Right kidney (tissue), 1 donor: ENCODE measurements around the gene BLOC1S3.

Experiments used
- DNase-seq: peaks from one replicate; pipeline ENCODE4 v3.0.0-alpha.2; 2016

Gene BLOC1S3

DNA sequence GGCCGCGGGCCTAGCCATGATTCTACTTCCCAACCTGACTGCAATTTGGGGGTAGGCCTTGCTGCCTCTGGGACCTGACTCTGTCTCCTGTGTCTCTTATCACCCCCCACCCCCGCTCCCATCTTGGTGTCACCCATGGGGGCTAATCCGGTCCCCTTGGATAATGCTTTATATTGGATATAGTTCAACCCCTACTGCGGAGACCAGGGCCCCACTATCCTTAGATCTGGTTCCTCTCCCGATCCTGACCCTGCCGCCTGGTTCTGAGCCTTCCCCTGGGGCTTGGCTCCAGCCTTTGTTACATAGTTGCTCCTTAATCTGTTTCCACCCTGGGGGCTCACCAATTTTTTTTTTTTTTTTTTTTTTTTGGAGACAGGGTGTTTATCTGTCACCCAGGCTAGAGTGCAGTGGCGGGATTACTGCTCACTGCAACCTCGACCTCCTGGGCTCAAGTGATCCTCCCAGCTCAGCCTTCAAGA is 1.3 kb downstream of the BLOC1S3 start:
- DNase-seq: no peak

- no peak for DNase-seq
Observed at GRCh38 chr19:45180936-45181335, 2.4 kb downstream of the BLOC1S3 start.

DNA sequence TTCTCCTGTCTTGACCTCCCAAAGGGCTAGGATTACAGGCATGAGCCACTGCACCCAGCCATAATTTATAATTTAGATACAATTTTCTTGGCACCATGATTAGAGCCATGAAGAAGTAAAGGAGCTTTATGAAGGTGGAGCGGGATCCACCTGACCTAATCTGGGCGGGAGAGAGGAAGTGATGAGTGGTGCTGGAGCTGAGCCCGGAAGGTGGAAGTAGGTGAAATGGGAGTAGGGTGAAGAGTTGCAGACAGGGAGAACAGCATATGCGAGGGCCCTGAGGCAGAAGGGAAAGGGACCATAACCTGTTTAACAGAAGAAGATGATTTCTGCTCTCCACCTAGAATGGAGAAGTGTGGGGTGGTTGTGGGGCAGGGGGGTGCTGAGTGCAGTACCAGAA is 4.2 kb downstream of the BLOC1S3 start:
- no peak for DNase-seq

DNA sequence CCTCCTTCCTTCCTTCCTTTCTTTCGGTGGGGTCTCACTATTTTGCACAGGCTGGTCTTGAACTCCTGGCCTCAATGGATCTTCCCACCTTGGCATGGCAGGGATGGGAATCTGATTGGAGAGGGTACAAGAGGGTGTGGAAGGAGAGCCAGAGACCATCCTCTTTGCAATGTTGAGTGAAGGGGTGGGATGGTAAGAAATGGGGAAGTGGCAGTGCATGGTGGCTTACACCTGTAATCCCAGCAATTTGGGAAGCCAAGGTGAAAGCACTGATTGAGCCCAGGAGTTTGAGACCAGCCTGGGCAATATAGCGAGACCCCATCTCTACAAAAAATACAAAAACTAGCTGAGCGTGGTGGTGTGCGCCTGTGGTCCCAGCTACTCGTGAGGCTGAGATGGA is 5.5 kb downstream of the BLOC1S3 start:
- no peak for DNase-seq

DNA sequence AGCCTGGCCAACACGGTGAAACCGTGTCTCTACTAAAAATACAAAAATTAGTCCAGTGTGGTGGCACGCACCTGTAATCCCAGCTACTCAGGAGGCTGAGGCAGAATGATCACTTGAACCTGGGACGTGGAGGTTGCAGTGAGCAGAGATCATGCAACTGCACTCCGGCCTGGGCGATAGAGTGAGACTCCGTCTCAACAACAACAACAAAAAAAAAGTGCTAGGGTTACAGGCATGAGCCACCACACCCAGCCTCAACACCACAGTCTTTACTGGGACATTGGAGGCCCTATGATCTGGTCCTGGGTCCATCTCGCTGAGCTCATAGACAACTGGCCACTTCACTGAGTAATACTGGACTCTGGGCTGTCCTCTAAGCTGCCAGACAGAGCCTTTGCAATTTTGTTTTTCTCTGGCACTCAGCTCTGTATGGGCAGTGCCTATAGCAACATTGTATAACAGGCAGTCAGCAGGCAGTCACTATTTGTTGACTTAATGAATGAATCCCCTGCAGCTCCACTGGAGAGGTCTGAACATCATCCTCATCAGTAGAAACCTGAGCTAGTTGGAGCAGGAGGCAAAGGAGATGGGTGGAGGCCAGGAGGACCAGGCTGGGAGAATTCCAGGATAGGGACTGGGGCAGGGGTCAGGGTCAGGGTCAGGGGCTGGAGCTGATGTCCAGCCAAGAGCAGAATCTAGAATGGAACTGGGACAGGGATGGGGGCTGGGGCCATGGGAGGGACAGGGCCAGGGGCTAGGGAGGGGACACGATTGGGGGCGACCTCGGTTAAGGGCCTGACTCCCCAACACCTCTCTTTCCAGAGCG is 8.1 kb downstream of the BLOC1S3 start:
- DNase-seq: no peak

DNA sequence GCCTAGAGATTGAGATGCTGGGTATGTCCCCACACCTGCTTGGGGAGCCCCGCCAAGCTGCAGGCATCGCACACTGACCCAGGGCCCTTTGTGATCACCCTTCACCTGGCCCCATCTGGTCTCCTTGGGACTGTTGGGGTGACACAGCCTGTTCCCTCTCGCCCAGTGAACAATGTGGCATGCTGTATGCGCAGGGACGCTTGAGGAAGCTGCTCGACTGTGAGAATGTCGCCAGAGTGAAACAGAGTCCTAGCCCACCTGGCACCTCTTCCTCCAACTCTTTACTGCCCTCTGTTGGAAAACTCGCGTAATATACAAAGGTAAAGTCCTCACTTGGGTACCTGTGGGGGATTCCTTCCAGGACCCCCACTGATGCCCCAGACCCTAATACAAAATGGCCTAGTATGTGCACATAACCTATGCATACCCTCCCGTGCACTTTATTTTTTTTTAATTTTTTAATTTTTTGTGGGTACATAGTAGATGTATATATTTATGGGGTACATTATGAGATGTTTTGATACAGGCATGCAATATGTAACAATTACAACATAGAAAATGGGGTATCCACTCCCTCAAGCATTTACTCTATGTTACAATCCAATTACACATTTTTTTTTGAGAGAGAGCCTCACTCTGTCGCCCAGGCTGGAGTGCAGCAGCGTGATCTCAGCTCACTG is 9.0 kb downstream of the BLOC1S3 start:
- no peak for DNase-seq

DNA sequence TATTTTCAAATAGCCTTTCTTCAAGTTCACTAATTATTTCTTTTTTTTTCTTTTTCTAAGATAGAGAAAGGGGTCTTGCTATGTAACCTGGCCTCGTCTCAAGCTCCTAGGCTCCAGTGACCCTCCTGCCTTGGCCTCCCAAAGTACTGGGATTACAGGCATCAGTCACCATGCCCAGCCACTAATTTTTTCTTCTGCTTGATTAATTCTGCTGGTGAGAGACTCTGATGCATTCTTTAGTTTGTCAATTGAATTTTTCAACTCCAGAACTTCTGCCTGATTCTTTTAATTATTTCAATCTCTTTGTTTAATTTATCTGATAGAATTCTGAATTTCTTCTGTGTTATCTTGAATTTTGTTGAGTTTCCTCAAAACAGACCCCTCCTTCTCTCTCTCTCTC is 11.4 kb downstream of the BLOC1S3 start:
- no peak for DNase-seq

GRCh38 chr19:45191375-45191774 is 12.8 kb downstream of the BLOC1S3 start:
- no peak for DNase-seq

GRCh38 chr19:45195764-45196163 is 17.2 kb downstream of the BLOC1S3 start:
- DNase-seq: no peak

DNA sequence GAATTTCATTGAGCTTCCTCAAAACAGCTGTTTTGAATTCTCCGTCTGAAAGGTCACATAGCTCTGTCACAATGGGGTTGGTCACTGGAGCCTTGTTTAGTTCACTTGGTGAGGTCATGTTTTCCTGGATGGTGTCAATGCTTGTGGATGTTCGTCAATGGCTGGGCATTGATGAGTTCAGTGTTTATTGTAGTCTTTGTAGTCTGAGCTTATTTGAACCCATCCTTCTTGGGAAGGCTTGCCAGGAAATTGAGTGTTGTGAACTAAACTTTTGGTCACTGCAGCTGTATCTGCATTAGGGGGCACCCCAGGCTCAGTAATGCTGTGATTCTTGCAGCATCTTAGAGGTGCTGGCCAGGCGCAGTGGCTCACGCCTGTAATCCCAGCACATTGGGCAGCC is 22.0 kb downstream of the BLOC1S3 start:
- no peak for DNase-seq

DNA sequence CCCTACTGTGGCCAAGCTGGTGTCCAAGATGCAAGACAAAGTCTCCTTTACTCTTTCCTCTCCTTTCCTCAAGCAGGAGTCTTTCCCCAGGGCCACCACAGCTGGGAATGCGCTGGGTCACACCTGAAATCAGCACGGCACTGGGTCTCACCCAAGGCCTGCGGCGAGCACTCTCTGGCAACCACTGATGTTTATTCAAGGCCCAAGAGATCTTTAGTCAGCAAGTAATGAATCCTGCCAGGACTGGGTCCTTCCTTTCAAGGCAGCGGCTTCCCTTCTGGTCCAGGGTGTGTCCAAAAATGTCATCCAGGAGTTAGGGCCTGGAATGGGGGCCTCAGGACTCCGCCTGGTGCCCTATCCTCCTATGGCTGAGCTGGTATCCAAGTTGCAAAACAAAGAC is 24.1 kb downstream of the BLOC1S3 start:
- DNase-seq: no peak

DNA sequence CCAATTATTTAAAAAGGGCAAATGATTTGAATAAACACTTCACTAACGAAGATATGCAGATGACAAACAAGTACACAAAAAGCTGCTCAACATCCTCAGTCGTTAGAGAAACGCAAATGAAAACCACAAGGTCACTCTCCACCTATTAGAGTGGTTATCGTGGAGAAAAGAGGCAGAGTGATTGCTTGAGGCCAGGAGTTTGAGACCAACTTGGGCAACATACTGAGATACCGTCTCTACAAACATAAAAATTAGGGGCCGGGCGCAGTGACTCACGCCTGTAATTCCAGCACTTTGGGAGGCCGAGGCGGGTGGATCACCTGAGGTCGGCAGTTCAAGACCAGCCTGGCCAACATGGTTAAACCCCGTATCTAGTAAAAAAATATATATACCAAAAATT is 27.2 kb downstream of the BLOC1S3 start:
- DNase-seq: no peak

- no peak for DNase-seq
Observed at GRCh38 chr19:45206328-45206727, 27.7 kb downstream of the BLOC1S3 start.

- DNase-seq: peak; percentile 38
Observed at GRCh38 chr19:45211751-45212381, 33.3 kb downstream of the BLOC1S3 start.

DNA sequence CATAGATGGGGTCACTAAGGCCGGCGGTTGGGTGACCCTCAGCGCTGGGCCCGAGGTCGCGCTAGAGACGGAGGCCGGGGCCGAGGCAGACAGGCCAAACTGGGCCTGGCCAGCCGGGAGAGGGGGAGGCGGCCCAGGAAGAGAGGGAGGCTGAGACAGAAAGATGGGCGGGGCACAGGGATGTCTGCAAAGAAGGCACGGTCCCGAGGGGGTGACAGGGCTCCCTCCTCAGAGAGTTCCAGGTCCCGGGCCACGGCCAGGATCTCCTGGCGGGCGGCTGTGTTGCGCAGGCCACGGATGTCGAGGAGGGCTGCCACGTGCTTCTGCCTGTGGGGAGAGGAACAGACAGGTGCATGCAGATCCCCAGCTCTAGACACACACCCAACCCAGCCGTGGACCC is 34.4 kb downstream of the BLOC1S3 start:
- no peak for DNase-seq

GRCh38 chr19:45215391-45216191 is 37.0 kb downstream of the BLOC1S3 start:
- peak; percentile 62 for DNase-seq

DNA sequence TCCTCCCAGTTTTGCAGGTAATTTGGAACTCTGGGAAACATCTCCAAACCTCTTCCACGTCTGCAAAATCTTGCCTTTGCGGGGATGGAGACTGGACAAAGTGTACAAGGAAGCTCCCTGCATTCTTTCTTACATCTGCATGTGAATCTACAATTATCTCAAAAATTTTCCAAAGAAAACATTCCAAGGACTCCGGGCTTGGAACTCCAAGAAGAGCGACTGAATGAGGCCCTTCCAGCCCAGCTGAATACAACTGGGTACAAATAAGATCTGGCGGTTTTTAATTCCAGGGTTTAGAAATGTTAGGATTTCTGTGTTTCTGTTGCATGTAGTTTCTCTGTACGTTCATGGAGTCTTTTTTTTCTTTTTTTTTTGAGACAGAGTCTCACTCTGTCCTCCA is 38.1 kb downstream of the BLOC1S3 start:
- no peak for DNase-seq

DNA sequence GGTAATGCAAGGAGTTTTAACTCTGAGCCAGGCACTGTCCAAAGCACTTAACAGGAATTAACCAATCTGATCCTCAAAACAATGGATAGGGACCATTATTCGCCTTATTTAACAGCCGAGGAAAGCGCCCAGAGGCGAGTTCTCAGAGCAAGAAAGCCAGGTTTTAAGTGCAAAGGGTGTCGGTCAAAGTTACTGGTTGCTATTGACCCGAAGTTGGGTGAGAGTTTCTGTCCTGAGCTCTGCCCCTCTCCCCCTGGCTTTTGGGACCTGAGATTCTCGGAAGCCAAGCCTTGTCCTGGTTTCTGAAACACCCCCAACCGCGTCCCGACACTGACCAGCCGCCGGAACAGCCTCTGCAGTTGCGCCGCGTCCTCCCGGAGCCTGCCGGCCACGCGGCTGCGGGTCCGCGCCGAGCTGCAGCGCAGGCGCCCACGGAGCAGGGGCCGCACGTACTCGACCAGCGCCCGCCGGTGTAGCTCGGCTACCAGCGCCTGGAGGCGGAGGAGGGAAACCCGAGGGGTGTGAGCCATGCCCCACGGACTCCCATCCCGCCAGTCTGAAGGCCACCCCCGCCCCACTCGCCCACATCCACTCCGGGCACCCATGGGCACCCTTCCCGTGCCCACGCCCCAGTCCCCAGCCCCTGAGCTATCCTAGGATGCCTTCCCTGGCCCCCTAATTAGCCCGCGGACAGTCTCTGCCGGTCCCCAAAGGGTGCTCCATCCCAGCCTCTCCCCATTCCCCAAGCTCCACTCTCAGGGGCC is 38.8 kb downstream of the BLOC1S3 start:
- DNase-seq: peak; percentile 44

- DNase-seq: no peak
Observed at GRCh38 chr19:45217957-45218334, 39.4 kb downstream of the BLOC1S3 start.

GRCh38 chr19:45218426-45218825 is 39.8 kb downstream of the BLOC1S3 start:
- DNase-seq: no peak

DNA sequence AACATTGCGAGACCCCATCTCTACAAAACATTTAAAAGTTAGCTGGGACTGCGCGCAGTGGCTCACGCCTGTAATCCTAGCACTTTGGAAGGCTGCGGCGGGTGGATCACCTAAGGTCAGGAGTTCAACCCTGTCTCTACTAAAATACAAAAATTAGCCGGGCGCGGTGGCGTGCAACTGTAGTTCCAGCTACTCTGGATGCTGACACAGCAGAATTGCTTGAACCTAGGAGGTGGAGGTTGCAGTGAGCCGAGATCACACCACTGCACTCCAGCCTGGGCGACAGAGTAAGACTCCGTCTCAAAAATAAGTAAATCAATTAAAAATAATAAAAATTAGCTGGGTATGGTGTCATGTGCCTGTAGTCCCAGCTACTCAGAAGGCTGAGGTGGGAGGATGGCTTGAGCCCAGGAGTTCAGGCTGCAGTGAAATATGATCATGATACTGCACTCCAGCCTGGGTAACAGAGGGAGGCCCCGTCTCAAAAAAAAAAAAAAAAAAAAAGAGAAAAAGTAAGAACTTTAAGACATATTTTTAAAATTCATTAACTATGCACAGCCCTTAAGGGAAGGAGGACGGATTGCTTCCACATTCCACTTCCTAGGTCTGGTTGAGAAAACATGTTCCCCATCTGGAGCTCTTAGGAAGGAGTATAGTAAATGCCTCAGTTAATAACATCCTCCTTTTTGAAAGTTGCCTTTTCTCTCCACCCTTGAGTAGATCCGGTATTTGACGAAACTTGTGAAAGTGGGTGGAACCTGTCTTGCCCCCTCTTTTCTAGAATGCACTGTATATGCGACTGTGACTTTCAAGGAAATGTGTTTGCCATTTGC is 40.5 kb downstream of the BLOC1S3 start:
- no peak for DNase-seq
